Epithelial cell of esophagus (primary cell): ENCODE data around the gene AOC1.

Experiments used
- DNase-seq: peaks from one replicate; pipeline ENCODE4 v3.0.0; 2010; ENCODE audit warnings: low read depth
- H3K4me3 ChIP-seq: 2 replicates; pipeline ENCODE4 v1.5.1; 2011; ENCODE audit warnings: mild to moderate bottlenecking, low read length, control low read depth
- CTCF ChIP-seq: IDR thresholded peaks from 2 replicates; pipeline ENCODE4 v1.5.1; 2011; ENCODE audit warnings: low read depth, mild to moderate bottlenecking, low read length, control low read depth, inconsistent platforms; ENCODE audit not compliant: insufficient read depth; ENCODE audit errors: missing control alignments

AOC1 gene

GRCh38 chr7:150814328-150815001 lies 37.9 kb upstream of the AOC1 start:
- no peak for DNase-seq
- TF ChIP-seq CTCF = no peak
- no peak overlapping the region for H3K4me3 ChIP-seq

GRCh38 chr7:150818971-150819370 lies 33.3 kb upstream of the AOC1 start:
- H3K4me3 ChIP-seq = no peak overlapping the region
- DNase-seq = no peak
- TF ChIP-seq CTCF = no peak

GRCh38 chr7:150820148-150820547 lies 32.2 kb upstream of the AOC1 start:
- TF ChIP-seq CTCF = no peak
- no peak overlapping the region for H3K4me3 ChIP-seq
- DNase-seq = no peak

GRCh38 chr7:150820578-150821198 lies 31.6 kb upstream of the AOC1 start:
- TF ChIP-seq CTCF = no peak
- no peak overlapping the region for H3K4me3 ChIP-seq
- DNase-seq = no peak

- TF ChIP-seq CTCF = no peak
- no peak overlapping the region for H3K4me3 ChIP-seq
- DNase-seq = no peak
Measured at GRCh38 chr7:150823043-150823442, 29.3 kb upstream of the AOC1 start.

- DNase-seq = no peak
- H3K4me3 ChIP-seq = no peak overlapping the region
- no peak for TF ChIP-seq CTCF
Measured at GRCh38 chr7:150823484-150824126, 28.7 kb upstream of the AOC1 start.
